Loucy (cell line): ENCODE measurements around the gene JAZF1.

ENCODE experiments used
- H2AFZ ChIP-seq: fragments of 200-600 bp; sonication (generic); 2 replicates; pipeline ENCODE4 v1.6.0; 2016; ENCODE audit warnings: antibody characterized with exemption, mild to moderate bottlenecking, low read length, moderate library complexity
- H3F3A ChIP-seq: fragments of 200-600 bp; 2 replicates; pipeline ENCODE4 v1.6.0; 2016; ENCODE audit warnings: antibody characterized with exemption, low read depth, mild to moderate bottlenecking
- H3K27me3 ChIP-seq: fragments of 200-600 bp; sonication (generic); 2 replicates; pipeline ENCODE4 v1.6.1; 2014; ENCODE audit warnings: low read length, mild to moderate bottlenecking; ENCODE audit not compliant: insufficient read depth, poor library complexity, severe bottlenecking
- H3K36me3 ChIP-seq: fragments of 200-600 bp; sonication (generic); 2 replicates; pipeline ENCODE4 v1.6.1; 2016; ENCODE audit warnings: low read length; ENCODE audit not compliant: insufficient read depth
- H3K4me1 ChIP-seq: fragments of 200-600 bp; sonication (generic); 2 replicates; pipeline ENCODE4 v1.5.1; 2014; ENCODE audit warnings: low read length, mild to moderate bottlenecking; ENCODE audit not compliant: insufficient read depth, poor library complexity, severe bottlenecking
- H3K4me2 ChIP-seq: fragments of 200-600 bp; sonication (generic); 2 replicates; pipeline ENCODE4 v1.6.0; 2014; ENCODE audit warnings: antibody characterized with exemption, low read length, low read depth, mild to moderate bottlenecking; ENCODE audit not compliant: poor library complexity, severe bottlenecking
- H3K4me3 ChIP-seq: fragments of 200-600 bp; sonication (generic); 2 replicates; pipeline ENCODE4 v1.5.1; 2014; ENCODE audit warnings: low read length, mild to moderate bottlenecking, mixed read lengths; ENCODE audit not compliant: poor library complexity, severe bottlenecking
- H3K79me2 ChIP-seq: fragments of 200-600 bp; sonication (generic); 2 replicates; pipeline ENCODE4 v1.6.1; 2014; ENCODE audit warnings: low read length; ENCODE audit not compliant: insufficient read depth
- H3K9ac ChIP-seq: fragments of 200-600 bp; sonication (generic); 2 replicates; pipeline ENCODE4 v1.6.0; 2014; ENCODE audit warnings: mild to moderate bottlenecking, low read depth, low read length, moderate library complexity; ENCODE audit not compliant: poor library complexity, severe bottlenecking
- H3K9me2 ChIP-seq: fragments of 200-600 bp; sonication (generic); replicated peaks from 2 replicates; pipeline ENCODE4 v1.6.1; 2016; ENCODE audit warnings: low read depth, low read length, mixed read lengths
- H3K9me3 ChIP-seq: fragments of 200-600 bp; sonication (generic); 2 replicates; pipeline ENCODE4 v1.6.1; 2014; ENCODE audit warnings: mild to moderate bottlenecking, antibody characterized with exemption, low read length, low read depth; ENCODE audit not compliant: insufficient read depth
- H4K20me1 ChIP-seq: fragments of 200-600 bp; sonication (generic); 2 replicates; pipeline ENCODE4 v1.6.0; 2014; ENCODE audit warnings: antibody characterized with exemption, low read length, mild to moderate bottlenecking; ENCODE audit not compliant: insufficient read depth, poor library complexity, severe bottlenecking
- CTCF ChIP-seq: fragments of 200-600 bp; sonication (generic); conservative IDR thresholded peaks from 2 replicates; pipeline ENCODE4 v1.5.1; 2014; ENCODE audit warnings: mild to moderate bottlenecking, antibody characterized with exemption, low read length
- EZH2phosphoT487 ChIP-seq: fragments of 200-600 bp; IDR thresholded peaks from 2 replicates; pipeline ENCODE4 v1.6.1; 2018; ENCODE audit warnings: antibody characterized with exemption, mild to moderate bottlenecking, moderate library complexity, borderline replicate concordance

JAZF1 gene

GRCh38 chr7:27901028-27901760, 279.4 kb downstream of the JAZF1 start:
- Histone ChIP-seq H3K9ac (peak overlapping the region; percentile 63), H3K9me2 (no peaks in the 10 kb centered on the region), H3K27me3 (no peaks in the 10 kb centered on the region), H3K4me3 (peak overlapping the region; percentile 69), H2AFZ (peak overlapping the region; percentile 26; the same call in 1 of the 2 replicates), H3K4me1 (peaks cover 45% of the 10 kb centered on the region), H3K4me2 (peak overlapping the region; percentile 82), H3K36me3 (no peaks in the 10 kb centered on the region), H3K9me3 (no peaks in the 10 kb centered on the region), H3K79me2 (peaks cover 4% of the 10 kb centered on the region; the same call in 1 of the 2 replicates), H4K20me1 (no peaks in the 10 kb centered on the region), H3F3A (no peaks in the 10 kb centered on the region)
- TF ChIP-seq CTCF (no peak), EZH2phosphoT487 (no peak)

DNA sequence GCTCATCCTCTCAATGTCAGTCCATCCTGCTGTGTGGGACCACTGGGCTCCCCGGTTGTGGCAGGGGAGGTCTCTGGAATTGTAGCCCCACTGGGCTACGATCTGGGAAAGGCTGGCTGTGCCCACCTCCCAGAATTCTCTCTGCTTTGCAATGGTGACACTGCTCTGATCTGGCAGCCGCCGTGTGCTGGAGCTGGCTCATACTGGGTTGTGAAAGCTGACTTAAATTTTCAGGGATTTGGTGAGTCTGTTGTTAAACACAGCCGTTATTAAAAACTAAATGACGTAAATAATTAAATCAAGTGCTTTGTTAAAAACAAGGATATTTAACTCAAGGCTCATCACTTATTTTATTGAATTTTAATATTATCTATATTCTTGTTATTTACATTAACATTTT, 280.6 kb downstream of the JAZF1 start:
- H3K36me3 ChIP-seq: no peaks in the 10 kb centered on the region
- H3K9me2 ChIP-seq: no peaks in the 10 kb centered on the region
- TF ChIP-seq CTCF: no peak
- TF ChIP-seq EZH2phosphoT487: no peak
- H3K4me2 ChIP-seq: peak overlapping the region; percentile 53
- peaks cover 4% of the 10 kb centered on the region; the same call in 1 of the 2 replicates for H3K79me2 ChIP-seq
- H2AFZ ChIP-seq: no peak overlapping the region
- 0 out of 2 replicates have a peak, but pooled peaks cover 3% of the 10 kb centered on the region for H3F3A ChIP-seq
- H4K20me1 ChIP-seq: no peaks in the 10 kb centered on the region
- H3K27me3 ChIP-seq: no peaks in the 10 kb centered on the region
- peak overlapping the region; percentile 48 for H3K4me3 ChIP-seq
- H3K9me3 ChIP-seq: no peaks in the 10 kb centered on the region
- peaks cover 57% of the 10 kb centered on the region for H3K4me1 ChIP-seq
- H3K9ac ChIP-seq: peak overlapping the region; percentile 60

DNA sequence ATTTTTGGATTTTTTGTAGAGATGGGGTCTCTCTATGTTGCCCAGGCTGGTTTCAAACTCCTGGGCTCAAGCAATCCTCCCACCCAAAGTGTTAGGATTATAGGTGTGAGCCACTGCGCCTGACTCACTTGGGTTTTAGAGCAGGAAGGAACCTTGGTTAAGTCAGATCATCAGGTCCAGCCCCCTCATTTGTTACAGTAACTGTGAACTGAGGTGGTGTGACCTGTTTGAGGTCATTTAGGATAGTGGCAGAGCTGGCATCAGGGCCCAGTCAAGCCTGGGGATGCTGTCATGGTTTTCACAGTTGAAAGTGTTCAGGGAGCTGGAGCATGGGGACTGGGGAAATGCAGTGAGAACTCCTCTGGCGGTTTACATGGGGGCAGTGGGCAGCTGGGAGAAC, 281.0 kb downstream of the JAZF1 start:
- peaks cover 4% of the 10 kb centered on the region; the same call in 1 of the 2 replicates for H3K79me2 ChIP-seq
- peak overlapping the region; percentile 53 for H3K4me2 ChIP-seq
- no peaks in the 10 kb centered on the region for H4K20me1 ChIP-seq
- H3K9me3 ChIP-seq: no peaks in the 10 kb centered on the region
- no peak overlapping the region for H2AFZ ChIP-seq
- H3K27me3 ChIP-seq: no peaks in the 10 kb centered on the region
- no peaks in the 10 kb centered on the region for H3K36me3 ChIP-seq
- no peaks in the 10 kb centered on the region for H3K9me2 ChIP-seq
- no peak for TF ChIP-seq EZH2phosphoT487
- H3K9ac ChIP-seq: peak overlapping the region; percentile 60
- H3K4me3 ChIP-seq: peak overlapping the region; percentile 48
- H3F3A ChIP-seq: 0 out of 2 replicates have a peak, but pooled peaks cover 3% of the 10 kb centered on the region
- peaks cover 58% of the 10 kb centered on the region for H3K4me1 ChIP-seq
